Smooth muscle cell of the brain vasculature (primary cell): ENCODE results near the gene GAGE12D.
"Not testable (repeated sequence)": the region's sequence is repeated elsewhere in the genome, so short reads cannot be mapped to it uniquely, and the experiment has no call there.

ENCODE experiments used
- DNase-seq: peaks from one replicate; pipeline ENCODE4 v3.0.0-alpha.2; 2012; ENCODE audit warnings: low read depth, low spot score

GAGE12D gene

GRCh38 chrX:49541433-49541832 lies at the start of gene GAGE12D:
TSS of gene GAGE12D (plus strand) at chrX:49541733. CDS start at chrX:49542888, 1,155 bp downstream.
- DNase-seq: not testable (repeated sequence)

- not testable (repeated sequence) for DNase-seq
Observed at GRCh38 chrX:49531877-49532276, 9.7 kb upstream of the GAGE12D start, which contains the start of gene GAGE12C. TSS of gene GAGE12C (plus strand) at chrX:49532177. CDS start at chrX:49533332, 1,155 bp downstream.

- not testable (repeated sequence) for DNase-seq
Observed at GRCh38 chrX:49550989-49551388, 9.5 kb downstream of the GAGE12D start, which contains the start of gene GAGE12E. TSS of gene GAGE12E (plus strand) at chrX:49551289. CDS start at chrX:49552444, 1,155 bp downstream.

- DNase-seq: not testable (repeated sequence)
Observed at GRCh38 chrX:49560542-49560941, 19.0 kb downstream of the GAGE12D start, which contains the start of gene GAGE12F. TSS of gene GAGE12F (plus strand) at chrX:49560842. CDS start at chrX:49561997, 1,155 bp downstream.

- DNase-seq: not testable (repeated sequence)
Observed at GRCh38 chrX:49568728-49569127, 27.2 kb downstream of the GAGE12D start.

- not testable (repeated sequence) for DNase-seq
Observed at GRCh38 chrX:49569152-49569551, 27.6 kb downstream of the GAGE12D start.

- not testable (repeated sequence) for DNase-seq
Observed at GRCh38 chrX:49570100-49570499, 28.6 kb downstream of the GAGE12D start, which contains the start of gene GAGE12G. TSS of gene GAGE12G (plus strand) at chrX:49570400. CDS start at chrX:49571555, 1,155 bp downstream.

GRCh38 chrX:49579649-49580048 lies 38.1 kb downstream of the GAGE12D start, which contains the start of gene GAGE12H:
TSS of gene GAGE12H (plus strand) at chrX:49579949. CDS start at chrX:49581104, 1,155 bp downstream.
- not testable (repeated sequence) for DNase-seq

- not testable (repeated sequence) for DNase-seq
Observed at GRCh38 chrX:49589196-49589595, 47.7 kb downstream of the GAGE12D start, which contains the start of gene GAGE2A. TSS of gene GAGE2A (plus strand) at chrX:49589496. CDS start at chrX:49590651, 1,155 bp downstream.

- not testable (repeated sequence) for DNase-seq
Observed at GRCh38 chrX:49589769-49590478, 48.4 kb downstream of the GAGE12D start.

GRCh38 chrX:49590488-49590887 lies 49.0 kb downstream of the GAGE12D start:
- DNase-seq: not testable (repeated sequence)
